HEK293 (cell line): Measurements from ENCODE around the gene PEX5L.

Experiments
- CTCF ChIA-PET: fragments of 350-600 bp; formaldehyde crosslinking; extraction: SDS; loops from one replicate; lab custom pipeline; 2021; ENCODE audit warnings: antibody characterized with exemption; lab: Yijun Ruan, JAX
- POLR2A ChIA-PET: fragments of 300-600 bp; formaldehyde crosslinking; extraction: SDS; loops from one replicate; lab custom pipeline; 2020; ENCODE audit warnings: antibody characterized with exemption, inconsistent platforms; lab: Yijun Ruan, JAX
- H3K27ac ChIP-seq: fragments of 200-500 bp; sonication (Bioruptor generic); 2 replicates; pipeline ENCODE4 v1.5.1; 2014; ENCODE audit warnings: low read depth, low read length, control low read depth, inconsistent platforms; ENCODE audit errors: extremely low read depth
- H3K36me3 ChIP-seq, 2 experiments: fragments of 200-500 bp in 1 of 2; sonication (Bioruptor generic) in 1 of 2; 1 replicate in 1 of 2; 2 replicates in 1 of 2; pipeline ENCODE4 v1.5.1; 2014 to 2017; ENCODE audit warnings: inconsistent platforms in 2 of 2, low read length in 2 of 2; ENCODE audit not compliant: control insufficient read depth in 2 of 2, insufficient read depth in 1 of 2
- H3K4me1 ChIP-seq: fragments of 200-500 bp; sonication (Bioruptor generic); 2 replicates; pipeline ENCODE4 v1.5.1; 2014; ENCODE audit warnings: mild to moderate bottlenecking, low read length, inconsistent platforms; ENCODE audit not compliant: control insufficient read depth, insufficient read depth
- H3K4me3 ChIP-seq: 2 replicates; pipeline ENCODE4 v1.5.1; 2011; ENCODE audit warnings: low read depth, mild to moderate bottlenecking, control low read depth, low read length, moderate library complexity
- H3K9me3 ChIP-seq: fragments of 200-500 bp; sonication (Bioruptor generic); 2 replicates; pipeline ENCODE4 v1.5.1; 2014; ENCODE audit warnings: low read depth, low read length, inconsistent platforms; ENCODE audit not compliant: control insufficient read depth, insufficient read depth
- BCL11A ChIP-seq: fragments of 450-650 bp; formaldehyde crosslinking; IDR thresholded peaks from 2 replicates; pipeline ENCODE4 v1.5.1; 2016; ENCODE audit warnings: low read depth, missing biosample characterization, missing genetic modification characterization
- GLIS1 ChIP-seq: fragments of 450-650 bp; formaldehyde crosslinking; IDR thresholded peaks from 2 replicates; pipeline ENCODE4 v1.5.1; 2016; ENCODE audit warnings: missing biosample characterization, missing genetic modification characterization
- HOXD13 ChIP-seq: sonication (generic); formaldehyde crosslinking; IDR thresholded peaks from 2 replicates; pipeline ENCODE4 v1.8.0; 2022; ENCODE audit warnings: missing genetic modification reagents, borderline replicate concordance
- KLF16 ChIP-seq: fragments of 450-650 bp; formaldehyde crosslinking; IDR thresholded peaks from 2 replicates; pipeline ENCODE4 v1.5.1; 2017; ENCODE audit warnings: missing biosample characterization, missing genetic modification characterization
- SCRT1 ChIP-seq: fragments of 450-650 bp; formaldehyde crosslinking; IDR thresholded peaks from 2 replicates; pipeline ENCODE4 v1.5.1; 2016; ENCODE audit warnings: missing biosample characterization, missing genetic modification characterization, borderline replicate concordance
- ZEB2 ChIP-seq: fragments of 450-650 bp; formaldehyde crosslinking; IDR thresholded peaks from 2 replicates; pipeline ENCODE4 v1.5.1; 2016; ENCODE audit warnings: missing biosample characterization, missing genetic modification characterization
- ZNF114 ChIP-seq: fragments of 450-650 bp; formaldehyde crosslinking; IDR thresholded peaks from 2 replicates; pipeline ENCODE4 v1.5.0; 2017; ENCODE audit warnings: missing biosample characterization, missing genetic modification characterization
- ZNF132 ChIP-seq: fragments of 450-650 bp; formaldehyde crosslinking; IDR thresholded peaks from 2 replicates; pipeline ENCODE4 v1.5.1; 2017; ENCODE audit warnings: missing biosample characterization, missing genetic modification characterization, borderline replicate concordance
- ZNF18 ChIP-seq: fragments of 450-650 bp; formaldehyde crosslinking; IDR thresholded peaks from 2 replicates; pipeline ENCODE4 v1.5.1; 2016; ENCODE audit warnings: missing biosample characterization, missing genetic modification characterization
- ZNF184 ChIP-seq: fragments of 450-650 bp; IDR thresholded peaks from 2 replicates; pipeline ENCODE4 v1.5.1; 2018; ENCODE audit warnings: missing biosample characterization, mild to moderate bottlenecking, missing genetic modification characterization
- ZNF266 ChIP-seq: fragments of 450-650 bp; formaldehyde crosslinking; IDR thresholded peaks from 2 replicates; pipeline ENCODE4 v1.5.1; 2016; ENCODE audit warnings: missing biosample characterization, missing genetic modification characterization, low read depth
- ZNF292 ChIP-seq: fragments of 450-650 bp; formaldehyde crosslinking; IDR thresholded peaks from 2 replicates; pipeline ENCODE4 v1.5.1; 2016; ENCODE audit warnings: low read depth, missing biosample characterization, missing genetic modification characterization, borderline replicate concordance
- ZNF335 ChIP-seq: fragments of 450-650 bp; formaldehyde crosslinking; conservative IDR thresholded peaks from 2 replicates; pipeline ENCODE4 v1.5.1; 2016; ENCODE audit warnings: missing biosample characterization, missing genetic modification characterization
- ZNF391 ChIP-seq: fragments of 450-650 bp; formaldehyde crosslinking; IDR thresholded peaks from 2 replicates; pipeline ENCODE4 v1.5.1; 2016; ENCODE audit warnings: low read depth, missing biosample characterization, missing genetic modification characterization, borderline replicate concordance
- ZNF394 ChIP-seq: fragments of 450-650 bp; formaldehyde crosslinking; IDR thresholded peaks from 2 replicates; pipeline ENCODE4 v1.5.1; 2016; ENCODE audit warnings: missing biosample characterization, missing genetic modification characterization, mild to moderate bottlenecking, moderate library complexity, borderline replicate concordance
- ZNF473 ChIP-seq: fragments of 450-650 bp; formaldehyde crosslinking; IDR thresholded peaks from 2 replicates; pipeline ENCODE4 v1.5.1; 2017; ENCODE audit warnings: missing biosample characterization, missing genetic modification characterization
- ZNF518A ChIP-seq: fragments of 450-650 bp; formaldehyde crosslinking; conservative IDR thresholded peaks from 2 replicates; pipeline ENCODE4 v1.5.1; 2016; ENCODE audit warnings: low read depth, missing biosample characterization, missing genetic modification characterization
- ZNF670 ChIP-seq: fragments of 450-650 bp; formaldehyde crosslinking; IDR thresholded peaks from 2 replicates; pipeline ENCODE4 v1.5.1; 2016; ENCODE audit warnings: missing biosample characterization, missing genetic modification characterization, low read depth
- ZNF677 ChIP-seq: fragments of 450-650 bp; IDR thresholded peaks from 2 replicates; pipeline ENCODE4 v1.5.0; 2018; ENCODE audit warnings: missing biosample characterization, mild to moderate bottlenecking, missing genetic modification characterization, moderate library complexity
- ZSCAN16 ChIP-seq: fragments of 450-650 bp; formaldehyde crosslinking; IDR thresholded peaks from 2 replicates; pipeline ENCODE4 v1.5.1; 2016; ENCODE audit warnings: missing biosample characterization, missing genetic modification characterization
- TF ChIP-seq, protein P1 (sequence below): fragments of 450-650 bp; formaldehyde crosslinking; IDR thresholded peaks from 2 replicates; pipeline ENCODE4 v1.5.1; 2017; ENCODE audit warnings: missing biosample characterization, missing genetic modification characterization

PEX5L gene

DNA sequence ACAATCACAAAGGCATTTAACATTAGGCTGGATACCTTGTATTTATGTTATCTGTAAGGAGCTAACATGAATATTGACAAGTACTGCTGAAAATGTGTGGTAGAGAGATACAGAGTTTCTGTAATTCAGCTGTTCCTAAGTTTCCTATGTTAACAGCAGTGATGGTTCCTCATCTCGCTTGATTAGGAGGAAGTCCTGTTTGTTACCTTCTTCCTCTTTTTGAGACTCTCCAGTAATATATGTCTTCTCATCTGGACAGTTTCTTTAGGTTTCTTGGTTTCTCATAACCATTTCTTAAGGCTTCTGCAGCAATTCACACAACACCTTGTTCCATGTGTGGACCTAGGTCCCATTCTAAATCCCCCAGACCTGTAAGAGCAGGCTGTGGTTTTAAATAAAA, 11.4 kb upstream of the PEX5L start (continued):
- TF ChIP-seq, protein P1, sequence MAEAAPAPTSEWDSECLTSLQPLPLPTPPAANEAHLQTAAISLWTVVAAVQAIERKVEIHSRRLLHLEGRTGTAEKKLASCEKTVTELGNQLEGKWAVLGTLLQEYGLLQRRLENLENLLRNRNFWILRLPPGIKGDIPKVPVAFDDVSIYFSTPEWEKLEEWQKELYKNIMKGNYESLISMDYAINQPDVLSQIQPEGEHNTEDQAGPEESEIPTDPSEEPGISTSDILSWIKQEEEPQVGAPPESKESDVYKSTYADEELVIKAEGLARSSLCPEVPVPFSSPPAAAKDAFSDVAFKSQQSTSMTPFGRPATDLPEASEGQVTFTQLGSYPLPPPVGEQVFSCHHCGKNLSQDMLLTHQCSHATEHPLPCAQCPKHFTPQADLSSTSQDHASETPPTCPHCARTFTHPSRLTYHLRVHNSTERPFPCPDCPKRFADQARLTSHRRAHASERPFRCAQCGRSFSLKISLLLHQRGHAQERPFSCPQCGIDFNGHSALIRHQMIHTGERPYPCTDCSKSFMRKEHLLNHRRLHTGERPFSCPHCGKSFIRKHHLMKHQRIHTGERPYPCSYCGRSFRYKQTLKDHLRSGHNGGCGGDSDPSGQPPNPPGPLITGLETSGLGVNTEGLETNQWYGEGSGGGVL (tag by site-specific recombination): no peak
- TF ChIP-seq ZNF394 (tag by site-specific recombination): no peak
- TF ChIP-seq, all 188 proteins: peak for 0

DNA sequence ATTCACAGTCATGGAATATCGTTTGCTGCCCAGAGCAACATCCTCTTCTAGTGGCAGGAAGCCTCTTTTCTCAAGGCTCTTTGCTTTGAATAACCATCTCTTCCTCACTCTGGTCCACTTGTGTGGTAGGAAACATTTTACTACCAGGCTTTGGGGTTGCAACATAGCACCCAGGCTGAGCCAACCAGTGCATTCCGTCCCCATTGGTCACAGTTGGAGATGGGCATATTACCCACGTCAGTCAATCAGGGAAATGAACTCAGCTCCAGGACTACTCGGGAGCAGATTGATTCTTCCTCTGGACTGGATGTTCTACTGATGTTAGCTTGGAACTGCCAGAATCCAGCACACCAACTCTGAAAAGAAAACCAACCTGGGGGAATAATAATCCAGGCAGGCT, 4.2 kb upstream of the PEX5L start:
- CTCF ChIA-PET: no interaction called here
- Histone ChIP-seq H3K9me3 (no peaks in the 10 kb centered on the region), H3K27ac (no peak overlapping the region), H3K4me3 (no peak overlapping the region)
- POLR2A ChIA-PET: no interaction called here
- TF ChIP-seq ZNF335 (no peak), ZNF473 (no peak), GLIS1 (tag by site-specific recombination) (no peak), ZNF184 (tag by site-specific recombination) (no peak), ZNF670 (tag by site-specific recombination) (no peak), KLF16 (tag by site-specific recombination) (no peak), ZNF132 (tag by site-specific recombination) (no peak), ZNF292 (tag by site-specific recombination) (no peak), ZNF266 (tag by site-specific recombination) (no peak), ZNF677 (no peak), HOXD13 (CRISPR knock-in tag) (no peak), ZEB2 (tag by site-specific recombination) (no peak), SCRT1 (no peak), ZSCAN16 (tag by site-specific recombination) (no peak), ZNF518A (no peak), ZNF114 (tag by site-specific recombination) (no peak), BCL11A (no peak), ZNF391 (tag by site-specific recombination) (no peak), ZNF18 (tag by site-specific recombination) (no peak)
- TF ChIP-seq, all 188 proteins: peak for 0
- Histone ChIP-seq H3K36me3 (no peaks in the 10 kb centered on the region), H3K4me1 (no peaks in the 10 kb centered on the region)
